ENCODE results near the gene RPL7L1. TPM values are rescaled to one million over a fixed set of nuclear protein-coding genes. Genes with fewer than 3 reads are reported as not detected.
"Not testable (repeated sequence)": the region's sequence is repeated elsewhere in the genome, so short reads cannot be mapped to it uniquely, and the experiment has no call there.

RPL7L1 gene
- total RNA-seq, 1 donor = 128 TPM

DNA sequence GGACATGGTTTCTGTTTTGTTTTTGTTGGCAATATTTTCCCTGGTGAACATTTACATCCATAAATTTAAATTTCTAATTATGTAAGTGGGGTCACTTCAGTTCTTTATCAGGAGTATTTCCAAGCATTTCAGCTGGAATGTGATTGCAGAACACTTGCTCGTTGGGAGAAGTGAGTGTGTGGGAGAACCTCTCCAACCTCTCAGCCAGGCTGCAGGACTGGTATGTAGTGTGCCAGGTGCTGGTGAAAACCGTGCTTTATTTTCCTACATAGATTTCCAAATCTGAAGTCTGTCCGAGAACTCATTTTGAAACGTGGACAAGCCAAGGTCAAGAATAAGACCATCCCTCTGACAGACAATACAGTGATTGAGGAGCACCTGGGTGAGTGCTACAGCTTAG, 6.3 kb downstream of the RPL7L1 start:
- Histone ChIP-seq H2AFZ (ENCODE audit: low read length) (no peak overlapping the region), H3K27me3 (ENCODE audit: insufficient read depth, low read length) (no peaks in the 10 kb centered on the region), H3K27ac (ENCODE audit: low read depth, low read length) (no peak overlapping the region), H3K4me3 (ENCODE audit: insufficient read depth, low read length) (no peak overlapping the region), H3K9me3 (ENCODE audit: low read depth, low read length) (no peaks in the 10 kb centered on the region), H3K4me1 (ENCODE audit: insufficient read depth, low read length) (peaks cover 17% of the 10 kb centered on the region), H3K36me3 (ENCODE audit: insufficient read depth, low read length) (peaks cover 54% of the 10 kb centered on the region), H3K4me2 (ENCODE audit: insufficient read depth, low read length) (no peak overlapping the region), H3K79me2 (ENCODE audit: insufficient read depth, low read length) (peaks cover 49% of the 10 kb centered on the region), H4K20me1 (ENCODE audit: insufficient read depth, low read length) (peaks cover 7% of the 10 kb centered on the region)
- no peak for DNase-seq (ENCODE audit: insufficient read length, low spot score, missing footprints)
- TF ChIP-seq, protein P1, sequence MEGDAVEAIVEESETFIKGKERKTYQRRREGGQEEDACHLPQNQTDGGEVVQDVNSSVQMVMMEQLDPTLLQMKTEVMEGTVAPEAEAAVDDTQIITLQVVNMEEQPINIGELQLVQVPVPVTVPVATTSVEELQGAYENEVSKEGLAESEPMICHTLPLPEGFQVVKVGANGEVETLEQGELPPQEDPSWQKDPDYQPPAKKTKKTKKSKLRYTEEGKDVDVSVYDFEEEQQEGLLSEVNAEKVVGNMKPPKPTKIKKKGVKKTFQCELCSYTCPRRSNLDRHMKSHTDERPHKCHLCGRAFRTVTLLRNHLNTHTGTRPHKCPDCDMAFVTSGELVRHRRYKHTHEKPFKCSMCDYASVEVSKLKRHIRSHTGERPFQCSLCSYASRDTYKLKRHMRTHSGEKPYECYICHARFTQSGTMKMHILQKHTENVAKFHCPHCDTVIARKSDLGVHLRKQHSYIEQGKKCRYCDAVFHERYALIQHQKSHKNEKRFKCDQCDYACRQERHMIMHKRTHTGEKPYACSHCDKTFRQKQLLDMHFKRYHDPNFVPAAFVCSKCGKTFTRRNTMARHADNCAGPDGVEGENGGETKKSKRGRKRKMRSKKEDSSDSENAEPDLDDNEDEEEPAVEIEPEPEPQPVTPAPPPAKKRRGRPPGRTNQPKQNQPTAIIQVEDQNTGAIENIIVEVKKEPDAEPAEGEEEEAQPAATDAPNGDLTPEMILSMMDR (IDR thresholded peaks at IDR 0.05; ENCODE audit: extremely low read depth, low read depth, low read length) = no peak

DNA sequence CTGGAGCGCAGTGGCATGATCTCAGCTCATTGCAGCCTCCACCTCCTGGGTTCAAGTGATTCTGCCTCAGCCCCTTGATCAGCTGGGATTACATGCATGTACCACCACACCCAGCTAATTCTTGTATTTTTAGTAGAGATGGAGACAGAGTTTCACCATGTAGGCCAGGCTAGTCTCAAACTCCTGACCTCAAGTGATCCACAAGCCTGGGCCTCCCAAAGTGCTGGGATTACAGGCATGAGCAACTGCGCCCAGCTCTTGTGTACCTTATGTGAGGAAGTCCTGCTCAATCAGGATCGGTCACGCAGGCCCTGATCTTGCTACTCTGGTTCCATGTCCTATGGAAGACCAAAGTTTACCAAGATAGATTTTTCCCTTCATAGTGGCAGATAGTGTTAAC, 8.8 kb downstream of the RPL7L1 start:
- H3K4me2 ChIP-seq (ENCODE audit: insufficient read depth, low read length); H3K9me3 ChIP-seq (ENCODE audit: low read depth, low read length); H3K4me1 ChIP-seq (ENCODE audit: insufficient read depth, low read length); H4K20me1 ChIP-seq (ENCODE audit: insufficient read depth, low read length); H3K27ac ChIP-seq (ENCODE audit: low read depth, low read length); DNase-seq (ENCODE audit: insufficient read length, low spot score, missing footprints); H3K4me3 ChIP-seq (ENCODE audit: insufficient read depth, low read length); H2AFZ ChIP-seq (ENCODE audit: low read length); H3K27me3 ChIP-seq (ENCODE audit: insufficient read depth, low read length): not testable (repeated sequence)
- peaks cover 24% of the 10 kb centered on the region for H3K79me2 ChIP-seq (ENCODE audit: insufficient read depth, low read length)
- H3K36me3 ChIP-seq (ENCODE audit: insufficient read depth, low read length) = peaks cover 41% of the 10 kb centered on the region

DNA sequence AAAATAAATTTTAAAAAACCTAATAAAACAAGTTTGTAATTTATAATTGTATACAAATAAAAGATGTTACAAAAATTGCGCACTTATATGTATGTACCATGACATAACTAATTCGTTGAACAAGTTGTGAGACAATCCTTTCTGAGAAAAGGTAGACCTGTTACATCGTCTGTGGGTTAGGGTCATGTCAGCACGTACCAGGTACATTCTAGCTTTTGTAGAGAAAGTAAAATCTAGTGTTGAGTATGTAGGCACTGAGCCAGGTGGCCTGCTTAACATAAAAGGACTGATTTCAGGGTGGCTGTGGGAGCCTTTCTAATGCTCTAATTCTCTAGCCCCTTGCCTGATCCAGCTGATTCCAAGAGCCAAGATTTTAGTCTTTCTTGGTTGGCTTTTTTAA, 10.4 kb downstream of the RPL7L1 start:
- Histone ChIP-seq H3K79me2 (ENCODE audit: insufficient read depth, low read length) (peaks cover 7% of the 10 kb centered on the region), H3K4me2 (ENCODE audit: insufficient read depth, low read length) (peak overlapping the region; percentile 91), H2AFZ (ENCODE audit: low read length) (no peak overlapping the region), H3K4me3 (ENCODE audit: insufficient read depth, low read length) (peak overlapping the region; percentile 88), H3K27me3 (ENCODE audit: insufficient read depth, low read length) (no peaks in the 10 kb centered on the region), H3K4me1 (ENCODE audit: insufficient read depth, low read length) (peaks cover 9% of the 10 kb centered on the region), H3K9me3 (ENCODE audit: low read depth, low read length) (no peaks in the 10 kb centered on the region), H3K36me3 (ENCODE audit: insufficient read depth, low read length) (peaks cover 25% of the 10 kb centered on the region), H4K20me1 (ENCODE audit: insufficient read depth, low read length) (no peaks in the 10 kb centered on the region), H3K27ac (ENCODE audit: low read depth, low read length) (peak overlapping the region; percentile 93)
- no peak for DNase-seq (ENCODE audit: insufficient read length, low spot score, missing footprints)
- TF ChIP-seq, protein P1 (IDR thresholded peaks at IDR 0.05; ENCODE audit: extremely low read depth, low read depth, low read length) = no peak

DNA sequence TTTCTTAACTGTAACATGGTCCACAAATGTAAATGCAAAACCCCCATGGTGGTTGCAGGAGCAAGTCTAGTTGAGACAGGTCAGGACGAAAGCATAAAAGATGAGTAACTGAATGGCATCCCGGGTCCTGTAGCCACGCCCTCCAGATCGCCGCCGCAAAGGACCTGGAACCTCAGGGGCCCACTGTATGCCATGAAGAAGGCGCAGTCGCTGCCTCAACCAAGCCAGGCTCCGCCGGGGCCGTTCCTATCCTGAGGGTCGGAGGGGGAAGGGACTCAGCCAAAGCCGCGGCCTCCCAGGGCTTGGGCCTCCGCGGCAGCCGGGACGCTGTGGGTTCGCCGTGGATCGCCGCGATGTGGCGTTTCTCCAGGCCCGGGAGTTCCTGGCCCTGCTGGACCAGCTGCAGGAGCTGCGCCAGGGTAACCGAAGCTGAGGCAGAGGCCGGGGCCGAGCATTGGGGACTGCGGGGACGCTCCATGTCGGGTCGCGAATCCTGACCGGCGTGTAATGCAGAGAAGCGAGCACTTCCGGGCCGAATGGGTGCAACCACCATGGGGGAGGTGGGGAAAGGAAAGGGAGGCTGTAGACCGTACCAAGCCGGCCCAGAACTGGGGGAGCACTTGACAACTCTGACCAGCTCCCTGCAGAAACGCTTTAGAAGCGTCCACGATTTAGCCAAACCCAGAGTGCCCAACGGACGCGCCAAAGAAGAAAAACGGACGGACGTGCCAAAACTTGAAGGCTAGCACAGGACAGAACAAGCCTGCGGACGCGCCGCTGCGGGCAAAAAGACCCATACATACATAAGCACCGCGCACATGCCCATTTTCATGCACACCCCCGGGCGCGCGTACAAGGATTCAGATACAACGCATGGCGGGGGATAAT, 11.1 kb downstream of the RPL7L1 start:
- Histone ChIP-seq H3K4me2 (ENCODE audit: insufficient read depth, low read length) (peak overlapping the region; percentile 91), H3K4me3 (ENCODE audit: insufficient read depth, low read length) (peak overlapping the region; percentile 88), H3K36me3 (ENCODE audit: insufficient read depth, low read length) (peaks cover 18% of the 10 kb centered on the region), H4K20me1 (ENCODE audit: insufficient read depth, low read length) (no peaks in the 10 kb centered on the region), H3K27me3 (ENCODE audit: insufficient read depth, low read length) (no peaks in the 10 kb centered on the region), H3K27ac (ENCODE audit: low read depth, low read length) (peak overlapping the region; percentile 93), H3K9me3 (ENCODE audit: low read depth, low read length) (no peaks in the 10 kb centered on the region), H2AFZ (ENCODE audit: low read length) (peak overlapping the region; percentile 86), H3K4me1 (ENCODE audit: insufficient read depth, low read length) (peaks cover 9% of the 10 kb centered on the region), H3K79me2 (ENCODE audit: insufficient read depth, low read length) (peaks cover 6% of the 10 kb centered on the region)
- TF ChIP-seq, protein P1 (IDR thresholded peaks at IDR 0.05; ENCODE audit: extremely low read depth, low read depth, low read length) = no peak
- DNase-seq (ENCODE audit: insufficient read length, low spot score, missing footprints) = peak; percentile 94

Data from osteoblast (primary cell).